HG02571 (cell line): Measurements from ENCODE around the gene ST6GALNAC1.

Experiments
- ATAC-seq: cut with Tn5 transposase; IDR thresholded peaks from one replicate; pipeline ENCODE4 v1.9.1; 2021; ENCODE audit warnings: mild to moderate bottlenecking, moderate library complexity; ENCODE audit not compliant: unreplicated experiment

Gene ST6GALNAC1

DNA sequence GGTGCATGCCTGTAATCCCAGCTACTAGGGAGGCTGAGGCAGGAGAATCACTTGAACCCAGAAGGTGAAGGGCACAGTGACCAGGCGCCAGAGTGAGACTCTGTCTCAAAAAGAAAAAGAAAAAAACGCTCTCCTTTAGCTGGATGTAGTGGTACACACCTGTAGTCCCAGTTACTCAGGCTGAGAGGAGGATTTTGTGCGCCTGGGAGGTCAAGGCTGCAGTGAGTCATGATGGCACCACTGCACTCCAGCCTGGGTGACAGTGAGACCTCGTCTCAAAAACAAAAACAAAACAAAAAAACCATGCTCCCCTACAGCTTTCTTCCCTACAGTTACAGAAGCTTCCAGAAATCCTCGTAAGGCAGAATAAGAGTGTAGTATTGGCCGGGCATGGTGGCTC is 33.1 kb upstream of the ST6GALNAC1 start:
- ATAC-seq = no peak

GRCh38 chr17:76675648-76676047 is 32.1 kb upstream of the ST6GALNAC1 start:
- ATAC-seq = no peak

DNA sequence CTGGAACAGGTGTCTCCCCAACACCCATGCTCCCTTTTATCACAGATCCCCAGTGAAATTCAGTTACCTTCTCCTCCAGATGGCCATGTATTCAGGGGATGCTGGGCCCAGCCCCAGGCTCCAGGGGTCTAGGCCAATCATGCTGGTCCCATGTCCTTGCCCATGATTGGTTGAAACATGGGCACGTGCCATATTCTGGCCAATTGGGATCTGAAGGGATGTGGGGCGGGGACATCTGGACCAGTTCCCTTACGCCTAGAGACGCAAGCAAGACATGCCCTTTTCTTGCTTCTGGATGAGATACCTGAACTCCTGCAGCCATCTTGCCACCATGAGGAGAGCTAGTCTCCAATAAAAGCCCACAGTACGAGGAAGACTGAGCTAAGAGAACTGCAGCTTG is 31.0 kb upstream of the ST6GALNAC1 start:
- ATAC-seq = no peak

DNA sequence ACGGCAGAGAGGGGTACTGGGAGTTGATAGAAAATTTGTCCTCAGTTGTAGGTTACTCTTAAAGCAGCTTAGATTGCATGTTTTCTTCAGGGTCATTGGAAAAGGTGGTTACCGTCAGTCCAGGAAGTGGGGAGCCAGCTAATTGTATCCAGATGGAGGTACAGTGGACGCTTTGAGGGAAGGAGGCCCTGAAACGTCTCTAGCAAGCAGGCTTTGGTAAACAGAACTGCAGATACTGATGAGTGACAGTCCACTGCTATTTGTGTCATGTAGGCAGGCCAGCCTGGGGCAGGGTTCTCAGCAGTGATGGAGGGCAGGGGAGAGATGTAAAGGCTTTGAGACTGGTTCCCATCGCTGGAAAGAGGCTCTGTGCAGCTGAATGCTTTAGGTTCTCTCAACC is 30.2 kb upstream of the ST6GALNAC1 start:
- no peak for ATAC-seq

GRCh38 chr17:76672892-76673291 is 29.3 kb upstream of the ST6GALNAC1 start:
- no peak for ATAC-seq

GRCh38 chr17:76672270-76672851 is 28.8 kb upstream of the ST6GALNAC1 start:
- no peak for ATAC-seq

- no peak for ATAC-seq
Observed at GRCh38 chr17:76671912-76672262, 28.3 kb upstream of the ST6GALNAC1 start.

GRCh38 chr17:76671123-76671911 is 27.8 kb upstream of the ST6GALNAC1 start:
- ATAC-seq = peak; percentile 95

- ATAC-seq = no peak
Observed at GRCh38 chr17:76670718-76671122, 27.2 kb upstream of the ST6GALNAC1 start.

DNA sequence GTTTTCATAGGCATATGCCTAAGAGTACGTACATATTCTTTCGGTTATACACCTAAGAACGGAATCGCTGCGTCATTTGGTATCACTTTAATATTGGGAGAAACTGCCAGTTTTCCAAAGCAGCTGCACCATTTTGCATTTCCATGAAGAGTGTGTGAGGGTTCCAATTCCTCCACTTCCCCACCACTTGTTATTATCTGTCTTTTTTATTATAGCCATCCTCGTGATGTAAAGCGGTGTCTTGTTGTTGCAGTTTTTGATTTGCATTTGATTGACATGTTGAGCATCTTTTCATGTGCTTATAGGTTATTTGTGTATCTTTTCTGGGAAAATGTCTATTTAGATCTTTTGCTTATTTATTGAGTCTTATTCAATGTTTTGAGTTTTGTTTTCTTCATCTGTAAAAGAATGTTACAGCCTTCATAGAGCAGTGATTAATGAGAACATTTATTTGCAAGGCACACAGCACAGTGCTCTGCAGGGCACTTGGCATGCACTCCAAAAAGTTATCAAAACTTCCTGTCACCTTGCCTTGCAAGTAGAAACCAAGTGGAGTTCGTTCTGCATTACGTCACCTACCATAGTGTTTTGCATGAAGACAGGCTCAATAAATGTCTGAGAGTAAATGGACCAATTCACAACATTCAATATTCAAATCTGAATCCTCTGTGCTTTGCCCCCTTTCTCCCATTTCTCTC is 26.6 kb upstream of the ST6GALNAC1 start:
- ATAC-seq = no peak

GRCh38 chr17:76667786-76668453 is 24.4 kb upstream of the ST6GALNAC1 start:
- ATAC-seq = no peak

DNA sequence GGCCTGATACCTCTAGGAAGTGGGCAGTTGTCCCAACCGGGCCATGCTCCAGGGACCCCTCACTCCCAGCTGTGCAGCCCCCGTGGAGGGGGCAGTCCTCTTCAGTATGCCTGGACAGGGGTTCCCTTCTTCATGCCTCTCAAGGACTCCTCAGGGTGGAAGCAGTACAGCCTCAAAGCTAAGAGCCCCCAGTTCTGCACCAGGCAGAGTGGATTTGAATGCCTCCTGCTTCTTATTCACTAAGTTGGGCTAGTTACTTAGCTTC is 23.9 kb upstream of the ST6GALNAC1 start:
- no peak for ATAC-seq

DNA sequence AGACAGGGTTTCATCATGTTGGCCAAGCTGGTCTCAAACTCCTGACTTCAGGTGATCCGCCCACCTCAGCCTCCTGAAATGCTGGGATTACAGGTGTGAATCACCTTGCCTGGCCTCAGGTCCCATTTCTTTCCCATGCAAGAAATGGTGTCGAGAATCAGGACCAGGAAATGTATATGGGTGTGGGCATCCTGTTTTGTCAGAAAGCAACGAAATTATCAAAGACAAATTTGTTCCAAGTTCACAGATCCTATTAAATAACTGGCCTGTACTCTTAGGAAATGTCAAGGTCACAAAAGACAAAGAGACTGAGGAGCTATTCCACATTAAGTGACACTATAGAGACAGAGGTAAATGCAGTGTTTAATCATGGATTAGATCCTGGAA is 17.1 kb upstream of the ST6GALNAC1 start:
- no peak for ATAC-seq

DNA sequence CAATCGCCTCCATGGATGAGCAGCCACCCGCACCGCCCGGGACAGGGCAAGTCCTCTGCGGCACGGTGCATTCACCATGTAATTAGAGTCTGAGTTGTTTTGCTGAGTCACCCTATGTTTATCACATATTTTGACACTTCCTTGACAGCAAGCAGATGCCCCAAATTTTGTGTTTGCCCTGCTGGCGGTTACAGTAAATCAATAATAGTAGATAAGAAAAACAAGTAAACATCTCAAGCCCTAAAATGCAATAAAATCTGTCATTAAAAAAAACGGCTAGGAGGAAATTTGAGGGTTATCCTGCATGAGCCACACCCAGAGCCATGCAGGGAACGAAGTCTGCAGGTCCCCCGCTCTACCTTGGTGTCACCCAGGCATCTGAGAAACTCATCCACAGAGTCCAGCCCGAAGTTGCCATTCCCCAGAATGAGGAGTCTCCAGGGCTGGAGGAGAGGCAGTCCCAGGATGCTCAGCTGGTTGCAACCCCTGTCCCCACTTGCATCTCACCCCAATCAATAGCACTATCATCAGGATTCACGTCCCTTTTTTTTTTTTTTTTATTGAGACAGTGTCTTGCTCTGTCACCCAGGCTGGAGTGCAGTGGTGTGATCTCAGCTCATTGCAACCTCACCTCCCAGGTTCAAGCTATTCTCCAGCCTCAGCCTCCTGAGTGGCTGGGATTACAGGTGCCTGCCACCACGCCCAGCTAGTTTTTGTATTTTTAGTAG is 16.5 kb upstream of the ST6GALNAC1 start:
- no peak for ATAC-seq

DNA sequence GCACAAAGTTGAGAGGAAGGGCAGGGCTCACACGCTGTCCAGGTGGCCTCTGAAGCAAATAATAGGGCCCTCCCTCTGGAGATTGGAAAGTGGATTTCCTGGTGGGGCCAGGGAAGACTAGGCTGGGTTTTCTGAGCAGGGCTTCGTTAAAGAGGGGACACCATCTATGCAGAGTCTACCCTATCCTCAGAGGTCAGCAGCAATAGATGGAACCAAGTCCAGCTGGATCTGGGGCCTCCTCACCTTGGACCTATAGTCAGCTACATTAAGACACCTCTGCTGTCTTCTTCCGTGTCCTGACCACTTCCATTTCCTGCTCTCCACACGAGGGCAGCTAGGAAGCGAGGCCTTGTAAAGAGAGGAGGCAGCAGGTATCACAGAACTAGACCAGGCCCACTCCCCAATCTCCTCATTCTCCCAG is 14.7 kb upstream of the ST6GALNAC1 start:
- no peak for ATAC-seq

GRCh38 chr17:76657505-76658241 is 14.1 kb upstream of the ST6GALNAC1 start:
- no peak for ATAC-seq

- no peak for ATAC-seq
Observed at GRCh38 chr17:76654408-76654807, 10.9 kb upstream of the ST6GALNAC1 start.

DNA sequence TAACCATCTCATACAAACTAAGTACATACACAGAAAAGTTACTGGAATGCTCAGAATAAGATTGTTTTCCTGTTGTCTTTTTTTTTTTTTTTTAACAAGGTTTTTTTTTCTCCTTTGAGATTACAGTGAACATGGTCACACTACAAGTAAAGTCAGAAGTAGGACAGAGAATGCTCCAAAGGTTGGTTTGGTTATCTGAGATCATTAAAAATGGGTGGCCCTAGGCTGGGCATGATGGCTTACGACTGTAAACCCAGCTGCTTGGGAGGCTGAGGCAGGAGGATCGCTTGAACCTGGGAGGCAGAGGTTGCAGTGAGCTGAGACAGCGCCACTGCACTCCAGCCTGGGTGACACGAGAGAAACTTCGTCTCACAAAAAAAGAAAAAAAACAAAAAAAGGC is 6.9 kb upstream of the ST6GALNAC1 start:
- ATAC-seq = no peak

DNA sequence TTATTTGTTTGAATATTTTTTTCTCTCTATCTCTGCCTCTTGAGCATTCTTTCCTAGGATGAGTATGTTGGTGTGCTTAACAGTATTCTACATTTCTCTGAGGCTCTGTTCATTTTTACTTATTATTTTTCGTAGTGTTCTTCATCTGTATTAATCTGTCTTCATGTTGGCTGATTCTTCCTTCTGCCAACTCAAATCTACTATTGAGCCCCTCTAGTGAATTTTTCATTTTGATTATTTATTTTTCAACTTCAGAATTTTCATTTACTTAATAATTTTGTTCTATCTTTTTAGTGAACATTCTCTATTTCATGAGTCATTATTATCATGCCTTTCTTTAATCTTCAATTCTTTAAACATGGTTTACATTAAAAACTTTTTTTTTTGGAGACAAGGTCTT is 3.2 kb upstream of the ST6GALNAC1 start:
- no peak for ATAC-seq

- no peak for ATAC-seq
Observed at GRCh38 chr17:76645481-76645880, 1.9 kb upstream of the ST6GALNAC1 start.

DNA sequence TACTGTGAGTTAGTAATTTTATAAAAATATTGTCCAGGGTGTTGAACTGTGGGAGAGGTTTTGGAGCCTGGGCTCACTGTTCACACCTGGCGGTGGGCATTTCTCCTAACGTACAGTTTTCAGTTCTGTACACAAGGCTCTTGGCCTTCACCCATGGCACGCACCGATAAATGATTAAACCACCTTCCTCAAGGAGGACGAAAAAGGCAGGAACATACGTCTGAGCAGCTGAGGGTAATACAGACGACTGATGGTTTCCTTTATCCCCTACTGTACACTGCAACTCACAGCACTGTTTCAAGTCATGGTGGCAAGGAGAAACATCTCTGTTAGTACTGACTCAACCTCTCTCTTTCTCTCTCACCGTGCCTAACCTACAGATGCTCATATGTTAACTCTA is 1.4 kb upstream of the ST6GALNAC1 start:
- ATAC-seq = no peak
